ENCODE measurements around the gene CLEC1A. TPM values are rescaled to one million over a fixed set of nuclear protein-coding genes. Genes with fewer than 3 reads are reported as not detected.
"Not testable (repeated sequence)": the region's sequence is repeated elsewhere in the genome, so short reads cannot be mapped to it uniquely, and the experiment has no call there.

The CLEC1A gene
- total RNA-seq, 6 experiments from 2014 or later = 0.14 to 1.2 (median 0.71) TPM

- TF ChIP-seq CTCF (IDR thresholded peaks at IDR 0.05) = no peak
- Mint-ChIP-seq H3K4me1 (ENCODE audit: low read depth) (peaks cover 80% of the 10 kb centered on the region), H3K27ac (peak overlapping the region; percentile 99), H3K9me3 (no peaks in the 10 kb centered on the region), H3K4me3 (peak overlapping the region; percentile 75), H3K27me3 (ENCODE audit: insufficient read depth) (no peaks in the 10 kb centered on the region), H3K36me3 (ENCODE audit: low read depth) (peaks cover 4% of the 10 kb centered on the region)
- DNase-seq = peak; percentile 95
Observed at GRCh38 chr12:10031771-10032175, 67.0 kb downstream of the CLEC1A start.

GRCh38 chr12:10031321-10031720, 67.5 kb downstream of the CLEC1A start:
- Mint-ChIP-seq H3K27me3 (ENCODE audit: insufficient read depth) (no peaks in the 10 kb centered on the region), H3K4me3 (peak overlapping the region; percentile 75), H3K9me3 (no peaks in the 10 kb centered on the region), H3K27ac (peak overlapping the region; percentile 99), H3K36me3 (ENCODE audit: low read depth) (peaks cover 4% of the 10 kb centered on the region), H3K4me1 (ENCODE audit: low read depth) (peaks cover 79% of the 10 kb centered on the region)
- peak; percentile 61 for DNase-seq
- TF ChIP-seq CTCF (IDR thresholded peaks at IDR 0.05) = no peak

- Mint-ChIP-seq H3K4me3 (peak within 1 kb of the TSS; percentile 75), H3K27ac (peak within 1 kb of the TSS; percentile 99), H3K9me3 (no peaks in the 10 kb centered on the region), H3K36me3 (ENCODE audit: low read depth) (peaks cover 4% of the 10 kb centered on the region), H3K27me3 (ENCODE audit: insufficient read depth) (no peaks in the 10 kb centered on the region), H3K4me1 (ENCODE audit: low read depth) (peaks cover 74% of the 10 kb centered on the region)
- DNase-seq = no peak
- no peak for TF ChIP-seq CTCF (IDR thresholded peaks at IDR 0.05)
Observed at GRCh38 chr12:10030446-10030845, 68.3 kb downstream of the CLEC1A start, which contains the start of gene CLEC9A. Gene CLEC9A (plus strand): TSS chr12:10030682. CDS start chr12:10052688, 22,006 bp downstream.

GRCh38 chr12:10027721-10028120, 71.1 kb downstream of the CLEC1A start:
- TF ChIP-seq CTCF (IDR thresholded peaks at IDR 0.05) = peak; percentile 22; the same call in 1 of the 2 replicates
- Mint-ChIP-seq H3K36me3 (ENCODE audit: low read depth) (peaks cover 4% of the 10 kb centered on the region), H3K4me1 (ENCODE audit: low read depth) (peaks cover 54% of the 10 kb centered on the region), H3K27me3 (ENCODE audit: insufficient read depth) (no peaks in the 10 kb centered on the region), H3K27ac (peak overlapping the region; percentile 94), H3K4me3 (peak overlapping the region; percentile 64), H3K9me3 (no peaks in the 10 kb centered on the region)
- peak; percentile 54 for DNase-seq

- H3K9me3 Mint-ChIP-seq = no peaks in the 10 kb centered on the region
- TF ChIP-seq CTCF (IDR thresholded peaks at IDR 0.05) = no peak
- peak overlapping the region; percentile 94 for H3K27ac Mint-ChIP-seq
- peak overlapping the region; percentile 64 for H3K4me3 Mint-ChIP-seq
- no peaks in the 10 kb centered on the region for H3K27me3 Mint-ChIP-seq (ENCODE audit: insufficient read depth)
- H3K4me1 Mint-ChIP-seq (ENCODE audit: low read depth) = peaks cover 50% of the 10 kb centered on the region
- H3K36me3 Mint-ChIP-seq (ENCODE audit: low read depth) = peaks cover 4% of the 10 kb centered on the region
- peak; percentile 9 for DNase-seq
Observed at GRCh38 chr12:10027311-10027710, 71.5 kb downstream of the CLEC1A start.

GRCh38 chr12:10026666-10027065, 72.1 kb downstream of the CLEC1A start:
- H3K4me1 Mint-ChIP-seq (ENCODE audit: low read depth) = peaks cover 44% of the 10 kb centered on the region
- not testable (repeated sequence) for H3K36me3 Mint-ChIP-seq (ENCODE audit: low read depth); H3K27me3 Mint-ChIP-seq (ENCODE audit: insufficient read depth); H3K9me3 Mint-ChIP-seq; H3K4me3 Mint-ChIP-seq; DNase-seq
- peak overlapping the region; percentile 84 for H3K27ac Mint-ChIP-seq
